OCI-LY7 (cell line): ENCODE data around the gene WSB1.

Source experiments
- CTCF ChIP-seq: fragments of 200-600 bp; sonication (generic); conservative IDR thresholded peaks from 2 replicates; pipeline ENCODE4 v1.5.1; 2014; ENCODE audit warnings: mild to moderate bottlenecking, antibody characterized with exemption, low read length, moderate library complexity, mixed read lengths
- EZH2phosphoT487 ChIP-seq: fragments of 200-600 bp; sonication (generic); IDR thresholded peaks from 2 replicates; pipeline ENCODE4 v1.6.1; 2018; ENCODE audit warnings: low read depth, borderline replicate concordance, mild to moderate bottlenecking, mixed run types, antibody characterized with exemption, low read length, moderate library complexity, mixed read lengths

- TF ChIP-seq CTCF (no peak), EZH2phosphoT487 (no peak)
These were observed 35.4 kb downstream of the WSB1 start for GRCh38 chr17:27329146-27329805.
